Measurements from ENCODE around the gene NHLH2.

GRCh38 chr1:115882913-115883902 lies 42.3 kb upstream of the NHLH2 start:
- TF ChIP-seq POLR2A (IDR thresholded peaks at IDR 0.05): no peak
- TF ChIP-seq CTCF (IDR thresholded peaks at IDR 0.05): no peak

Data from gastroesophageal sphincter (tissue), 3 donors.